ENCODE results near the gene MBP.

MBP gene

DNA sequence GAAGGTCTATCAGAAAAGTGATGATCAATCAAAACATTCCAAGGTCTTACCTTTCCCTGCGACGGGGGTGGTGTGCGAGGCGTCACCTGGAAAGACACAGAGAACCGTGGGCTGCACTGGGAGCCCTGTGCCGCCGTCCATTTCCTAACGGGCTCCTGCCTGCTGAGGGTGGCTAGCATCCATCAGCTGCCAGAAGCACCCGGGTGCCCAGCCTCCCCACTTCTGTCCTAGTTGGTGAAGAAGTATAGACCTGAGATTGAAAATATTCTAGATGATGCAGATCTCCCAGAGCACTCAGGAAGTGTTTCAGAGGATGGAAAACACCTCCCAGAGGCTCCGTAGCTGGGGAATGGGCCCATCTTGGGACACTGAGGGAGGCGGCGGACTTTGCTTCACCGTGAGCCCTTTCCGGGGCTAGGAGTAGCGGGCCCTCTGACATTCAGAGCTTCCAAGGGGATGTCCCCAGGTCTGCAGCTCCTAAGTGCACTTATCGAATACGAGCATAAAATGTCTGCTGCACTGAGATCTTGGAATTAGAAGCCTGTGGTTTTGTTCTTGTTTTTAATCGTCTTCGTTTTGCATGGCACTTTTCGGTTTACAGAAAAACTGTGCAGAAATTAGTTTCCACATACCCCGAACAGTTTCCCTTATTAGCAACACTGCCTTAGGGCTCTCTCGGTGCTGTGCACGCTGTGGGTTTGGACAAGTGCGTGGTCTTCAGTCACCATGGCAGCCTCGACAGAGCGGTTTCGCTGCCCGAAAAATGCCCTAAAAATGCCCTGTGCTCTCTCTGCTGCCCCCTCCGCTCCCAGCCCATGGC lies 143.5 kb downstream of the MBP start:
- DNase-seq (ENCODE audit: low read depth in 1 of 2, low spot score in 1 of 2) = no peak
- Histone ChIP-seq H3K27me3 (ENCODE audit: insufficient read depth, poor library complexity, severe bottlenecking) (no peaks in the 10 kb centered on the region), H3K27ac (replicated peaks) (no peak overlapping the region), H3K4me3 (replicated peaks; ENCODE audit: insufficient read depth, low read length) (no peak overlapping the region)
- TF ChIP-seq SPI1 (IDR thresholded peaks at IDR 0.05; ENCODE audit: borderline replicate concordance, low read depth) (no peak), CTCF (IDR thresholded peaks at IDR 0.05; ENCODE audit: insufficient read depth, low read length) (no peak), REST (IDR thresholded peaks at IDR 0.05; ENCODE audit: insufficient replicate concordance, low read depth) (no peak), GABPA (IDR thresholded peaks at IDR 0.05; ENCODE audit: low read depth) (no peak), POLR2AphosphoS5 (IDR thresholded peaks at IDR 0.05; ENCODE audit: low read depth) (no peak)

GRCh38 chr18:76988031-76988826 lies 144.4 kb downstream of the MBP start:
- TF ChIP-seq POLR2AphosphoS5 (IDR thresholded peaks at IDR 0.05; ENCODE audit: low read depth) (no peak), GABPA (IDR thresholded peaks at IDR 0.05; ENCODE audit: low read depth) (no peak), REST (IDR thresholded peaks at IDR 0.05; ENCODE audit: insufficient replicate concordance, low read depth) (no peak), SPI1 (IDR thresholded peaks at IDR 0.05; ENCODE audit: borderline replicate concordance, low read depth) (no peak), CTCF (IDR thresholded peaks at IDR 0.05; ENCODE audit: insufficient read depth, low read length) (no peak)
- no peak overlapping the region for H3K27ac ChIP-seq (replicated peaks)
- H3K4me3 ChIP-seq (replicated peaks; ENCODE audit: insufficient read depth, low read length) = no peak overlapping the region
- no peak for DNase-seq (ENCODE audit: low read depth in 1 of 2, low spot score in 1 of 2)
- H3K27me3 ChIP-seq (ENCODE audit: insufficient read depth, poor library complexity, severe bottlenecking) = no peaks in the 10 kb centered on the region

DNA sequence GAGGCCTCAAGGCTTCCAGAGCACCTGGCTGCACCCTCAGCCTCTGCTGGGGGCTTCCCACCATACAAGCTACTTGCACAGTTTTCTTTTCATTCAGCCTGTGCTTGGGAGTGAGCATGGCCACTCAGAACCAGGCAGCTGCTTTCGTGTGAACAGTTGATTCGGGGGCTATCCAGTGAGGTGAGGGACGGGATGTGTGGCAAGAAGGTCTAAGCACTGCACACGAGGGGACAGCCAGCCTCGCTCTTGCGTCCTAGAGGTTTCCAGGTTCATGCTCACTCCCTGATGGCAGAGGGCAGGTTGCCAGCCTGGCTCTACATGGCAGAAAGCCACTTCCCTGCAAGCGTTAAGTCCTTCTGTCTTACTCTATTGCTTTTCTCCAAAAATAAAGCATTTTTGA lies 146.2 kb downstream of the MBP start:
- DNase-seq (ENCODE audit: low read depth in 1 of 2, low spot score in 1 of 2) = no peak
- H3K27me3 ChIP-seq (ENCODE audit: insufficient read depth, poor library complexity, severe bottlenecking) = no peaks in the 10 kb centered on the region
- no peak overlapping the region for H3K27ac ChIP-seq (replicated peaks)
- TF ChIP-seq CTCF (IDR thresholded peaks at IDR 0.05; ENCODE audit: insufficient read depth, low read length) (no peak), SPI1 (IDR thresholded peaks at IDR 0.05; ENCODE audit: borderline replicate concordance, low read depth) (no peak), REST (IDR thresholded peaks at IDR 0.05; ENCODE audit: insufficient replicate concordance, low read depth) (no peak), POLR2AphosphoS5 (IDR thresholded peaks at IDR 0.05; ENCODE audit: low read depth) (no peak), GABPA (IDR thresholded peaks at IDR 0.05; ENCODE audit: low read depth) (no peak)
- H3K4me3 ChIP-seq (replicated peaks; ENCODE audit: insufficient read depth, low read length) = no peak overlapping the region

Data from HL-60 (cell line).